Measurements from ENCODE around the gene UTP4. TPM values are rescaled to one million over a fixed set of nuclear protein-coding genes. Genes with fewer than 3 reads are reported as not detected.

UTP4 gene
- total RNA-seq, 1 donor from 2014 or later: 37.5 TPM

Other genes starting within 250 kb of the UTP4 start
- gene HAS3, start 27.0 kb upstream of the UTP4 start, total RNA-seq: 15.5 and 22.8 TPM in 2 replicates
- 67.7 and 103 TPM in 2 replicates for gene CHTF8, start 61 bp upstream of the UTP4 start, total RNA-seq
- gene SNTB2, start 54.5 kb downstream of the UTP4 start, total RNA-seq: 18.9 and 31.3 TPM in 2 replicates
- gene VPS4A, start 178.7 kb downstream of the UTP4 start, total RNA-seq: 27.3 and 30.4 TPM in 2 replicates
- gene PDF, start 197.9 kb downstream of the UTP4 start, total RNA-seq: 27.3 and 41.6 TPM in 2 replicates
- gene COG8, start 206.9 kb downstream of the UTP4 start, total RNA-seq: 35.3 and 56.6 TPM in 2 replicates
- gene NIP7, start 207.1 kb downstream of the UTP4 start, total RNA-seq: 21.7 and 33.2 TPM in 2 replicates
- 0.87 TPM in 1 of 2 replicates, not detected in the other for gene TMED6, start 219.1 kb downstream of the UTP4 start, total RNA-seq

Measured in renal cortical epithelial cell (primary cell).